ENCODE results near the gene MUC13. TPM values are rescaled to one million over a fixed set of nuclear protein-coding genes. Genes with fewer than 3 reads are reported as not detected.
A peak's percentile ranks its signal among the peaks of the same experiment; 100 is the strongest.

MUC13 gene
- total and polyA plus RNA-seq, 2 of the 4 experiments (the other 2 are of a cell fraction), result not detected

GRCh38 chr3:124965413-124965812 lies 30.9 kb upstream of the MUC13 start:
- H3K36me3 ChIP-seq (ENCODE audit: control insufficient read depth, insufficient read depth, low read length), result peaks cover 35% of the 10 kb centered on the region
- peaks cover 5% of the 10 kb centered on the region; the same call in 1 of the 2 replicates for H3K4me1 ChIP-seq (ENCODE audit: control insufficient read depth, insufficient read depth, low read length)
- TF ChIP-seq CHD1 (IDR thresholded peaks at IDR 0.05; ENCODE audit: low read depth, low read length) (no peak), MAZ (IDR thresholded peaks at IDR 0.05; ENCODE audit: borderline replicate concordance, low read depth, low read length) (no peak), CEBPB (IDR thresholded peaks at IDR 0.05; ENCODE audit: low read depth, low read length) (no peak), POLR2A (IDR thresholded peaks at IDR 0.05; ENCODE audit: low read depth, low read length) (no peak), ELK1 (IDR thresholded peaks at IDR 0.05; ENCODE audit: borderline replicate concordance, low read depth, low read length) (no peak), FOS (IDR thresholded peaks at IDR 0.05; ENCODE audit: low read depth, low read length) (no peak), CTCF (conservative IDR thresholded peaks at IDR 0.05; ENCODE audit: low read depth, low read length) (no peak), USF2 (IDR thresholded peaks at IDR 0.05; ENCODE audit: low read depth, low read length) (no peak), NFE2L2 (IDR thresholded peaks at IDR 0.05; ENCODE audit: low read depth, low read length) (no peak), RCOR1 (IDR thresholded peaks at IDR 0.05; ENCODE audit: insufficient replicate concordance, low read length) (no peak), BHLHE40 (IDR thresholded peaks at IDR 0.05; ENCODE audit: low read depth, low read length) (no peak), RAD21 (IDR thresholded peaks at IDR 0.05; ENCODE audit: low read length) (no peak), MXI1 (IDR thresholded peaks at IDR 0.05; ENCODE audit: borderline replicate concordance, low read depth, low read length) (no peak), SMC3 (IDR thresholded peaks at IDR 0.05; ENCODE audit: low read depth, low read length) (no peak), RFX5 (IDR thresholded peaks at IDR 0.05; ENCODE audit: low read depth, low read length) (no peak), MAFK (IDR thresholded peaks at IDR 0.05; ENCODE audit: low read depth, low read length) (no peak)
- no CpG with 5 or more reads among the region's 1 CpG for WGBS, 2 experiments (ENCODE audit: extremely low coverage in 2 of 2, insufficient read length in 1 of 2)
- no peaks in the 10 kb centered on the region for H3K9me3 ChIP-seq (ENCODE audit: control insufficient read depth, insufficient read depth, low read length)
- H4K5ac ChIP-seq (ENCODE audit: low read depth, low read length), result no peak overlapping the region
- ChIA-PET POLR2A (ENCODE audit: unreplicated experiment) (no interaction called here), CTCF (no interaction called here)
- H3K56ac ChIP-seq (ENCODE audit: extremely low read depth, insufficient read depth, low read length), result no peak overlapping the region
- intact Hi-C loops (cut with micrococcal nuclease), result no loop called here
- peak; percentile 13 for DNase-seq
- ATAC-seq (ENCODE audit: low read depth), result no peak
- peaks cover 3% of the 10 kb centered on the region; the same call in 1 of the 2 replicates for H4K20me1 ChIP-seq (ENCODE audit: insufficient read depth, low read length)
- no peak overlapping the region for H2BK15ac ChIP-seq (ENCODE audit: low read depth, low read length)
- H2AFZ ChIP-seq (replicated peaks; ENCODE audit: low read length, poor library complexity), result no peak overlapping the region
- no peak overlapping the region for H4K91ac ChIP-seq (ENCODE audit: insufficient read depth, low read depth, low read length)
- no peak overlapping the region for H2AK9ac ChIP-seq (replicated peaks; ENCODE audit: low read depth, low read length, poor library complexity)
- no peak overlapping the region for H3K14ac ChIP-seq (replicated peaks; ENCODE audit: low read depth, low read length)
- H3K4me2 ChIP-seq (ENCODE audit: low read depth, low read length), result no peak overlapping the region
- H3K4ac ChIP-seq (ENCODE audit: low read depth, low read length), result no peak overlapping the region
- H4K8ac ChIP-seq (ENCODE audit: low read depth in 2 of 2, low read length in 2 of 2), result no peak overlapping the region
- 0 out of 2 replicates have a peak overlapping the region, but pooled peaks have one; percentile 32 for H3K18ac ChIP-seq (ENCODE audit: low read depth, low read length)
- no TSS peak for BruUV-seq (replicated peaks)
- dilution Hi-C loops (cut with HindIII; ENCODE audit: low sequenced_read_pairs, unreplicated experiment), result no loop called here
- in situ Hi-C loops (cut with MboI; ENCODE audit: low sequenced_read_pairs), result no loop called here
- peaks cover 10% of the 10 kb centered on the region for H3K9me1 ChIP-seq (ENCODE audit: insufficient read depth, low read length)
- H3K4me3 ChIP-seq (ENCODE audit: insufficient read depth, low read depth, low read length), result no peak overlapping the region
- H3K27ac ChIP-seq (ENCODE audit: insufficient read depth, low read length), result no peak overlapping the region
- no peak overlapping the region for H2AK5ac ChIP-seq (ENCODE audit: low read depth, low read length)
- H3K79me1 ChIP-seq (ENCODE audit: low read depth in 1 of 2, low read length in 2 of 2), result 0 out of 4 replicates have a peak, but pooled peaks cover 0 to 4% of the 10 kb centered on the region in 2 experiments
- no peak overlapping the region for H2BK5ac ChIP-seq (ENCODE audit: low read depth, low read length, poor library complexity, severe bottlenecking)
- H2BK120ac ChIP-seq (ENCODE audit: low read depth, low read length), result no peak overlapping the region
- no peaks in the 10 kb centered on the region for H3K27me3 ChIP-seq (ENCODE audit: control insufficient read depth, insufficient read depth, low read length)
- H3K9ac ChIP-seq (ENCODE audit: low read depth, low read length), result no peak overlapping the region
- H2BK20ac ChIP-seq (ENCODE audit: low read depth, low read length), result no peak overlapping the region
- H3K23ac ChIP-seq (ENCODE audit: low read depth, low read length), result no peak overlapping the region
